ENCODE data around the gene SLC35A2.

SLC35A2 gene

GRCh38 chrX:48939524-48940228 is 28.2 kb upstream of the SLC35A2 start:
- 85% methylated on average over 2 of the region's 3 CpGs for WGBS
- Histone ChIP-seq H3K9ac (ENCODE audit: low read depth, low read length) (no peak overlapping the region), H3K4me3 (ENCODE audit: low read length) (no peak overlapping the region), H3K27me3 (ENCODE audit: insufficient read depth, low read length) (no peaks in the 10 kb centered on the region), H3K9me3 (ENCODE audit: insufficient read depth, low read depth, low read length) (no peaks in the 10 kb centered on the region), H3K36me3 (ENCODE audit: insufficient read depth, low read length) (peaks cover 28% of the 10 kb centered on the region), H3K4me1 (ENCODE audit: insufficient read depth, low read length) (peaks cover 14% of the 10 kb centered on the region; the same call in 1 of the 2 replicates), H3K27ac (ENCODE audit: low read depth, low read length) (no peak overlapping the region)

- H3K27ac ChIP-seq (ENCODE audit: low read depth, low read length) = no peak overlapping the region
- WGBS = 77% methylated on average over 1 of the region's 1 CpG
- H3K36me3 ChIP-seq (ENCODE audit: insufficient read depth, low read length) = peaks cover 35% of the 10 kb centered on the region
- no peak overlapping the region for H3K4me3 ChIP-seq (ENCODE audit: low read length)
- no peak overlapping the region for H3K9ac ChIP-seq (ENCODE audit: low read depth, low read length)
- H3K9me3 ChIP-seq (ENCODE audit: insufficient read depth, low read depth, low read length) = no peaks in the 10 kb centered on the region
- peaks cover 14% of the 10 kb centered on the region; the same call in 1 of the 2 replicates for H3K4me1 ChIP-seq (ENCODE audit: insufficient read depth, low read length)
- no peaks in the 10 kb centered on the region for H3K27me3 ChIP-seq (ENCODE audit: insufficient read depth, low read length)
Observed at GRCh38 chrX:48938721-48939425, 27.4 kb upstream of the SLC35A2 start.

- Histone ChIP-seq H3K27ac (ENCODE audit: low read depth, low read length) (peak overlapping the region; percentile 76; the same call in 1 of the 2 replicates), H3K4me1 (ENCODE audit: insufficient read depth, low read length) (peaks cover 14% of the 10 kb centered on the region; the same call in 1 of the 2 replicates), H3K36me3 (ENCODE audit: insufficient read depth, low read length) (peaks cover 32% of the 10 kb centered on the region), H3K27me3 (ENCODE audit: insufficient read depth, low read length) (no peaks in the 10 kb centered on the region), H3K9ac (ENCODE audit: low read depth, low read length) (no peak overlapping the region), H3K4me3 (ENCODE audit: low read length) (peak overlapping the region; percentile 28; the same call in 1 of the 2 replicates), H3K9me3 (ENCODE audit: insufficient read depth, low read depth, low read length) (no peaks in the 10 kb centered on the region)
- 16% methylated on average over 7 of the region's 9 CpGs for WGBS
Observed at GRCh38 chrX:48937054-48937907, 25.8 kb upstream of the SLC35A2 start.

- H3K36me3 ChIP-seq (ENCODE audit: insufficient read depth, low read length) = peaks cover 32% of the 10 kb centered on the region
- H3K4me3 ChIP-seq (ENCODE audit: low read length) = 0 out of 2 replicates have a peak overlapping the region, but pooled peaks have one; percentile 28
- no peaks in the 10 kb centered on the region for H3K9me3 ChIP-seq (ENCODE audit: insufficient read depth, low read depth, low read length)
- no peaks in the 10 kb centered on the region for H3K27me3 ChIP-seq (ENCODE audit: insufficient read depth, low read length)
- WGBS = 97% methylated on average over 8 of the region's 8 CpGs
- peaks cover 14% of the 10 kb centered on the region; the same call in 1 of the 2 replicates for H3K4me1 ChIP-seq (ENCODE audit: insufficient read depth, low read length)
- no peak overlapping the region for H3K9ac ChIP-seq (ENCODE audit: low read depth, low read length)
- H3K27ac ChIP-seq (ENCODE audit: low read depth, low read length) = peak overlapping the region; percentile 76; the same call in 1 of the 2 replicates
Observed at GRCh38 chrX:48936429-48937053, 25.1 kb upstream of the SLC35A2 start.

- peaks cover 39% of the 10 kb centered on the region for H3K36me3 ChIP-seq (ENCODE audit: insufficient read depth, low read length)
- H3K9me3 ChIP-seq (ENCODE audit: insufficient read depth, low read depth, low read length) = no peaks in the 10 kb centered on the region
- H3K27ac ChIP-seq (ENCODE audit: low read depth, low read length) = no peak overlapping the region
- H3K4me3 ChIP-seq (ENCODE audit: low read length) = no peak overlapping the region
- no peak overlapping the region for H3K9ac ChIP-seq (ENCODE audit: low read depth, low read length)
- WGBS = 89% methylated on average over 1 of the region's 1 CpG
- peaks cover 14% of the 10 kb centered on the region; the same call in 1 of the 2 replicates for H3K4me1 ChIP-seq (ENCODE audit: insufficient read depth, low read length)
- H3K27me3 ChIP-seq (ENCODE audit: insufficient read depth, low read length) = no peaks in the 10 kb centered on the region
Observed at GRCh38 chrX:48935301-48935670, 23.8 kb upstream of the SLC35A2 start.

GRCh38 chrX:48934581-48935300 is 23.3 kb upstream of the SLC35A2 start:
- no peaks in the 10 kb centered on the region for H3K9me3 ChIP-seq (ENCODE audit: insufficient read depth, low read depth, low read length)
- no peaks in the 10 kb centered on the region for H3K27me3 ChIP-seq (ENCODE audit: insufficient read depth, low read length)
- no peak overlapping the region for H3K4me3 ChIP-seq (ENCODE audit: low read length)
- peaks cover 38% of the 10 kb centered on the region for H3K36me3 ChIP-seq (ENCODE audit: insufficient read depth, low read length)
- peaks cover 14% of the 10 kb centered on the region; the same call in 1 of the 2 replicates for H3K4me1 ChIP-seq (ENCODE audit: insufficient read depth, low read length)
- no peak overlapping the region for H3K9ac ChIP-seq (ENCODE audit: low read depth, low read length)
- H3K27ac ChIP-seq (ENCODE audit: low read depth, low read length) = no peak overlapping the region
- WGBS = 91% methylated on average over 5 of the region's 7 CpGs

GRCh38 chrX:48933757-48934156 is 22.3 kb upstream of the SLC35A2 start:
- H3K4me1 ChIP-seq (ENCODE audit: insufficient read depth, low read length) = peaks cover 14% of the 10 kb centered on the region; the same call in 1 of the 2 replicates
- WGBS = 100% methylated on average over 2 of the region's 2 CpGs
- H3K9me3 ChIP-seq (ENCODE audit: insufficient read depth, low read depth, low read length) = no peaks in the 10 kb centered on the region
- H3K4me3 ChIP-seq (ENCODE audit: low read length) = no peak overlapping the region
- peaks cover 38% of the 10 kb centered on the region for H3K36me3 ChIP-seq (ENCODE audit: insufficient read depth, low read length)
- H3K9ac ChIP-seq (ENCODE audit: low read depth, low read length) = no peak overlapping the region
- H3K27ac ChIP-seq (ENCODE audit: low read depth, low read length) = no peak overlapping the region
- H3K27me3 ChIP-seq (ENCODE audit: insufficient read depth, low read length) = no peaks in the 10 kb centered on the region

GRCh38 chrX:48927736-48928382 is 16.4 kb upstream of the SLC35A2 start:
- Histone ChIP-seq H3K4me3 (ENCODE audit: low read length) (peak overlapping the region; percentile 38), H3K27me3 (ENCODE audit: insufficient read depth, low read length) (no peaks in the 10 kb centered on the region), H3K27ac (ENCODE audit: low read depth, low read length) (peak overlapping the region; percentile 96), H3K9ac (ENCODE audit: low read depth, low read length) (peak overlapping the region; percentile 71), H3K9me3 (ENCODE audit: insufficient read depth, low read depth, low read length) (no peaks in the 10 kb centered on the region), H3K36me3 (ENCODE audit: insufficient read depth, low read length) (peaks cover 45% of the 10 kb centered on the region), H3K4me1 (ENCODE audit: insufficient read depth, low read length) (peaks cover 12% of the 10 kb centered on the region)
- 17% methylated on average over 2 of the region's 2 CpGs for WGBS

- Histone ChIP-seq H3K4me1 (ENCODE audit: insufficient read depth, low read length) (peaks cover 12% of the 10 kb centered on the region), H3K36me3 (ENCODE audit: insufficient read depth, low read length) (peaks cover 45% of the 10 kb centered on the region), H3K9me3 (ENCODE audit: insufficient read depth, low read depth, low read length) (no peaks in the 10 kb centered on the region), H3K9ac (ENCODE audit: low read depth, low read length) (peak overlapping the region; percentile 71), H3K27ac (ENCODE audit: low read depth, low read length) (peak overlapping the region; percentile 96), H3K27me3 (ENCODE audit: insufficient read depth, low read length) (no peaks in the 10 kb centered on the region), H3K4me3 (ENCODE audit: low read length) (peak overlapping the region; percentile 38)
- 0% methylated on average over 3 of the region's 5 CpGs for WGBS
Observed at GRCh38 chrX:48927123-48927522, 15.7 kb upstream of the SLC35A2 start.

- Histone ChIP-seq H3K4me1 (ENCODE audit: insufficient read depth, low read length) (peaks cover 22% of the 10 kb centered on the region), H3K4me3 (ENCODE audit: low read length) (no peak overlapping the region)
Observed at GRCh38 chrX:48924270-48924669, 12.8 kb upstream of the SLC35A2 start.

More at GRCh38 chrX:48924270-48924669, 12.8 kb upstream of the SLC35A2 start:
- H3K36me3 ChIP-seq (ENCODE audit: insufficient read depth, low read length) = peaks cover 35% of the 10 kb centered on the region
- H3K9ac ChIP-seq (ENCODE audit: low read depth, low read length) = no peak overlapping the region
- H3K27me3 ChIP-seq (ENCODE audit: insufficient read depth, low read length) = no peaks in the 10 kb centered on the region
- H3K9me3 ChIP-seq (ENCODE audit: insufficient read depth, low read depth, low read length) = no peaks in the 10 kb centered on the region
- H3K27ac ChIP-seq (ENCODE audit: low read depth, low read length) = no peak overlapping the region
- WGBS = 92% methylated on average over 5 of the region's 5 CpGs

Data from HUES64 (cell line).